GM13976 (cell line): Measurements from ENCODE around the gene DAGLB.

Experiments
- DNase-seq: peaks from one replicate; pipeline ENCODE4 v3.0.0; 2012; ENCODE audit warnings: low spot score
- CTCF ChIP-seq: IDR thresholded peaks from 2 replicates; pipeline ENCODE4 v1.5.1; 2012; ENCODE audit warnings: borderline replicate concordance, mild to moderate bottlenecking; ENCODE audit not compliant: insufficient read depth; ENCODE audit errors: extremely low read depth, missing control alignments, control extremely low read depth
- in situ Hi-C: fragments of 300-500 bp; cut with MboI; formaldehyde crosslinking; loops from one replicate; pipeline ENCODE4 v1.12.0; 2022; ENCODE audit warnings: low sequenced_read_pairs, mixed read lengths, inconsistent platforms; ENCODE audit not compliant: unreplicated experiment

The DAGLB gene

GRCh38 chr7:6422926-6423632 lies 24.7 kb downstream of the DAGLB start:
- in situ Hi-C loops: no loop called here
- no peak for TF ChIP-seq CTCF

GRCh38 chr7:6422095-6422494 lies 25.7 kb downstream of the DAGLB start:
- TF ChIP-seq CTCF: no peak
- DNase-seq: no peak
- in situ Hi-C loops: no loop called here

More at GRCh38 chr7:6422926-6423632, 24.7 kb downstream of the DAGLB start:
- DNase-seq: no peak

- TF ChIP-seq CTCF: no peak
- DNase-seq: no peak
- in situ Hi-C loops: no loop called here
Measured at GRCh38 chr7:6420680-6421079, 27.1 kb downstream of the DAGLB start.

GRCh38 chr7:6419310-6419773 lies 28.4 kb downstream of the DAGLB start:
- TF ChIP-seq CTCF: no peak
- no peak for DNase-seq
- in situ Hi-C loops: no loop called here

GRCh38 chr7:6417408-6417807 lies 30.3 kb downstream of the DAGLB start:
- no peak for TF ChIP-seq CTCF
- in situ Hi-C loops: no loop called here
- DNase-seq: no peak

- DNase-seq: no peak
Measured at GRCh38 chr7:6416516-6417145, 31.1 kb downstream of the DAGLB start.

More at GRCh38 chr7:6416516-6417145, 31.1 kb downstream of the DAGLB start:
- no peak for TF ChIP-seq CTCF
- in situ Hi-C loops: no loop called here
